Measurements from ENCODE around the gene C5orf63.

- TF ChIP-seq CTCF (IDR thresholded peaks at IDR 0.05; ENCODE audit: low read length) = no peak
- no peak for TF ChIP-seq EZH2 (IDR thresholded peaks at IDR 0.05; ENCODE audit: borderline replicate concordance, low read length)
Measured at GRCh38 chr5:127083711-127084110, 10.4 kb upstream of the C5orf63 start.

Measured in OCI-LY1 (cell line).